Motor neuron (in vitro differentiated cells): ENCODE measurements around the gene SHC1. TPM values are rescaled to one million over a fixed set of nuclear protein-coding genes. Genes with fewer than 3 reads are reported as not detected.
A peak's percentile ranks its signal among the peaks of the same experiment; 100 is the strongest.
"Not testable (repeated sequence)": the region's sequence is repeated elsewhere in the genome, so short reads cannot be mapped to it uniquely, and the experiment has no call there.

ENCODE experiments used
- ATAC-seq, 8 experiments: fragments of 200-7000 bp; cut with Tn5 transposase; replicated peaks in 6 of 8; 2 replicates each; pipeline ENCODE4 v1.8.0; 2021; ENCODE audit warnings: mild to moderate bottlenecking in 8 of 8, moderate library complexity in 8 of 8
- H3K27ac ChIP-seq, 2 donors: fragments of 250-450 bp; sonication (Bioruptor Pico); 2 replicates each; pipeline ENCODE4 v1.9.0; 2021; ENCODE audit warnings: antibody characterized with exemption in 2 of 2, mild to moderate bottlenecking in 2 of 2, moderate library complexity in 1 of 2
- H3K4me1 ChIP-seq, 2 donors: fragments of 250-450 bp; sonication (Bioruptor Pico); replicated peaks in 1 of 2; 2 replicates each; pipeline ENCODE4 v1.6.1; 2021; ENCODE audit warnings: antibody characterized with exemption in 2 of 2, mild to moderate bottlenecking in 2 of 2, moderate library complexity in 1 of 2
- H3K4me3 ChIP-seq, 5 donors: fragments of 250-450 bp; sonication (Bioruptor Pico); 2 replicates each; pipeline ENCODE4 v1.9.0; 2021; ENCODE audit warnings: antibody characterized with exemption in 5 of 5, mild to moderate bottlenecking in 5 of 5, moderate library complexity in 4 of 5
- whole genome bisulfite sequencing, 10 experiments: fragments of 450-650 bp; shearing (Covaris generic); methylation state at CpG; one replicate each; pipeline ENCODE4 v1.0.0; 2022; 5-methylcytosine and 5-hydroxymethylcytosine counted together
- in situ Hi-C, 9 experiments: fragments of 400-800 bp; cut with MboI; loops; one replicate each; pipeline ENCODE4 v1.15.0; 2021; ENCODE audit warnings: low sequenced_read_pairs in 9 of 9, low pct_unique_long_range_greater_than_20kb in 2 of 9; ENCODE audit not compliant: unreplicated experiment in 9 of 9
- total RNA-seq, 8 experiments: library from RNA; unstranded; fragments of 300-600 nt; gene quantifications; 2 replicates each; pipeline versions ENCODE4 v1.2.3 to v1.2.4, GENCODE V29; 2022

The SHC1 gene
- total RNA-seq, 8 experiments from 2014 or later: 24.8 to 184 (median 53.5) TPM

GRCh38 chr1:154983776-154984466, 13.4 kb upstream of the SHC1 start:
- peak overlapping the region; percentile 65 to 93 (median 71) for H3K4me3 ChIP-seq
- ATAC-seq: no peak
- peaks cover 14 to 15% of the 10 kb centered on the region in 2 donors for H3K4me1 ChIP-seq
- in situ Hi-C loops: no loop called here
- 0 to 67% (median 15%) methylated on average over 1 to 11 of the region's 17 CpGs for WGBS, 10 experiments
- peak overlapping the region; percentile 75 to 80 for H3K27ac ChIP-seq

- ATAC-seq: peak; percentile 99 to 100 (median 100)
- Histone ChIP-seq H3K27ac (peak within 1 kb of the TSS; percentile 75 to 80), H3K4me1 (peaks cover 13% of the 10 kb centered on the region in 2 donors), H3K4me3 (peak within 1 kb of the TSS; percentile 65 to 93 (median 71))
- WGBS, 10 experiments: 0 to 2% (median 0%) methylated on average over 1 to 20 of the region's 26 CpGs
- in situ Hi-C loops: no loop called here
Measured at GRCh38 chr1:154982897-154983648, 12.5 kb upstream of the SHC1 start, which contains the start of gene FLAD1. Gene FLAD1 (plus strand): TSS chr1:154983344. CDS start chr1:154983695, 351 bp downstream.

DNA sequence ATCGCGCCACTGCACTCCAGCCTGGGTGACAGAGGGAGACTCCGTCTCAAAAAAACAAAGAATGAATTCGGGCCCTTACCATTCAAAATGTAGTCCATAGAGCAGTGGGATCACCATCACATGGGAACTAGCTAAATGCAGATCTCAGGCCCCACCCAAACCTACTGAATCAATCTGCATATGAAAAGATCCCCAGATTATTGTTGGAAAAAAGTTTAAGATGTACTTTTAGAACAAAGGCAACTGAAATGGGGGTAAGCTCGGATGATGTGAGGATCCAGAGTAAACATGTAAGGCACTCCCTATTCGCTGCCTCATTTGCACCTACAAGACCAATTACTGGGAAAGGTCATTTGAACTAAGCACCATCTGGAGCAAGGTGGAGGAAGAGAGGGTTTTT, 11.8 kb upstream of the SHC1 start:
- in situ Hi-C loops: no loop called here
- no peak for ATAC-seq
- peaks cover 13% of the 10 kb centered on the region in 2 donors for H3K4me1 ChIP-seq
- H3K4me3 ChIP-seq: peak overlapping the region; percentile 65 to 93 (median 71)
- WGBS, 10 experiments: 0 to 100% (median 32%) methylated on average over 1 to 6 of the region's 6 CpGs; no CpG with 5 or more reads in 1 of the 10 experiments
- no peak overlapping the region for H3K27ac ChIP-seq

GRCh38 chr1:154978360-154978759, 7.8 kb upstream of the SHC1 start:
- in situ Hi-C loops: no loop called here
- Histone ChIP-seq H3K4me3 (no peak overlapping the region), H3K4me1 (peaks cover 10 to 11% of the 10 kb centered on the region in 2 donors), H3K27ac (no peak overlapping the region)
- ATAC-seq: no peak
- 82 to 100% (median 100%) methylated on average over 1 to 3 of the region's 3 CpGs; no CpG with 5 or more reads in 3 of the 10 experiments for WGBS, 10 experiments

DNA sequence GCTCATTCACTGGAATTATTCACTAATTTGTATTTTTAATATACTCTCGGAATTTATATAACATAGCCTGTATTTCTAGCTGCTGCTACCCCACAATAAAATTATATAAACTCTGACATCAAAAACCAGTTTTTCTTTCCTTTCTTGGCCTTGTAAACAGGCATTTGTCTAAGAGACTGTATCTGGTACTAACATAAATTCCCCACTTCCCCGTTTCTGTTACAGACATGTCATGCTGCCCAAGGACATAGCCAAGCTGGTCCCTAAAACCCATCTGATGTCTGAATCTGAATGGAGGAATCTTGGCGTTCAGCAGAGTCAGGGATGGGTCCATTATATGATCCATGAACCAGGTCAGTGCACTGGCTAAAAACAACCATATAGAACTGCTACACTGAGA, 7.2 kb upstream of the SHC1 start:
- WGBS, 10 experiments: 42 to 92% (median 73%) methylated on average over 1 to 3 of the region's 3 CpGs; no CpG with 5 or more reads in 2 of the 10 experiments
- in situ Hi-C loops: not testable (repeated sequence)

DNA sequence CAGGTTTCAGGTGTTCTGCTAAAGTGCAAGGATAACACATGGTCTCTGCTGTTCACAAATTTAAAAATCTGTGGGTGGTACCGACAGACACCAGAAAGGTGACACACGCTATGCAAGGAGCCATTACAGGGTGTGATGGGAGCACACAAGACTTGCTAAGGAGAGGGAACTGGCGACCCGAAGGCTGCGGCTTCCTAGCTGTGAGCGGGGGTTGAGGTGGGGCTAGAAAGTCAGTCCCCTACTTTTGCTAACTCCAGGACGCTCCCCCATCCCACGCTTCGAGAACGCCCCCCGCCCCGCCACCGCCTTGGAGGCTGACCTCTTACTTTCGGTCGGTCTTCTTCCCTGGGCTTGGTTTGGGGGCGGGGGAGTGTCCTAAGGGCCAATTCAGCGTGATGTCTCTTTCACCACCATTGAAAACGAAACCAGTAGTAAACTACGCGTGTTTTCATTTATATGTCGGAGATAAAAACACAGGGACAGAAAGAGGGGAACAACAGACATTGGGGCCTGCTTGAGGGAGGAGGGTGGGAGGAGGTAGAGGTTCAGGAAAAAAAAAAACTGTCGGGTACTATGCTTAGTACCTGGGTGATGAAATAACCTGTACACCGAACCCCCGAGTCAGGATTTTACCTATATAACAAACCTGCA, 5.0 kb upstream of the SHC1 start:
- peak overlapping the region; percentile 28 to 60 for H3K27ac ChIP-seq
- in situ Hi-C loops: no loop called here
- peaks cover 19 to 27% of the 10 kb centered on the region in 2 donors for H3K4me1 ChIP-seq
- 0 to 9% (median 0%) methylated on average over 3 to 15 of the region's 24 CpGs; no CpG with 5 or more reads in 2 of the 10 experiments for WGBS, 10 experiments
- peak overlapping the region; percentile 53 to 82 (median 62) for H3K4me3 ChIP-seq
- ATAC-seq: no peak

More for the DNA sequence above, 7.2 kb upstream of the SHC1 start:
- not testable (repeated sequence) for H3K4me3 ChIP-seq, H3K27ac ChIP-seq, ATAC-seq
- H3K4me1 ChIP-seq: peaks cover 15 to 16% of the 10 kb centered on the region in 2 donors

- 0 to 3% (median 0%) methylated on average over 2 to 28 of the region's 30 CpGs for WGBS, 10 experiments
- ATAC-seq: peak; percentile 4 to 49 (median 43)
- in situ Hi-C loops: loop anchor here in 2 of 9 experiments (25.0 kb wide), 1 partner anchor 87 kb away; the partner anchor contains the start of genes ADAM15 (in 2 of the 2) and EFNA4 (in 2 of the 2)
Measured at GRCh38 chr1:154974808-154975408, 4.4 kb upstream of the SHC1 start.

DNA sequence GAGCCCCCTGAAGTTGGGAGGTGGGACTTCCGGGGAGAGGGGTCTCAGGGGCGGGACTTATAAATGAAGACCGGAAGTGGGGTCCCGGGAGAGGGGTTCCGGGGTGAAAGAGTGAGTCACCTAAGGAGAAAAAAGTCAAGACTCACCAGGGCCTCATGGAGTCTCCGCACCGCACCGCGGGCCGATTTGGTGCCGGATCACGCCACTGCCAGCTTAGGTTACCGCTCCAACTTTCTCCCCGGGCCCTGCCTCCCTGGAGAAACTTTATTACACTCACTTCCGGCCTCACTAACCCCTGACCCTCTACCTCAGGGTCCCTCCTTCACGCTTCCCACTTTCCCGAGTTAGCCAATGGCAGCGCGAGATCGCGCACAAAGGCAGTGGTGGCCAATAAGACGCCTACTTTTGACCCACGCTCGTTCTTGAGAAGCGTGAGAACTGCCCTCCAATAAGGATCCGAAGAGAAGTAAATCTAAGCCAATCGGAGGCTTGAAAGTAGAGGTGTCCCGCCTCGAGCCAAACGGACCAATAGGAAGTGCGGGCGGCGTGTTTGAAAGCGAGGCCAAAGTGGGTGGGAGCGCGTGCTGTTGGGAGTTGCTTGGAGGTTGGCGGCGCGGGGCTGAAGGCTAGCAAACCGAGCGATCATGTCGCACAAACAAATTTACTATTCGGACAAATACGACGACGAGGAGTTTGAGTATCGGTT, 3.7 kb upstream of the SHC1 start, which contains the start of gene CKS1B:
TSS of gene CKS1B (plus strand) at position 580 of the 706 bp plus-strand sequence. CDS start at position 645, 65 bp downstream.
- in situ Hi-C loops: loop anchor here in 2 of 9 experiments (25.0 kb wide), 1 partner anchor 88 kb away; the partner anchor contains the start of genes ADAM15 (in 2 of the 2) and EFNA4 (in 2 of the 2)
- peaks cover 28 to 29% of the 10 kb centered on the region in 2 donors for H3K4me1 ChIP-seq
- 0 to 1% (median 1%) methylated on average over 1 to 38 of the region's 47 CpGs; no CpG with 5 or more reads in 2 of the 10 experiments for WGBS, 10 experiments
- peak within 1 kb of the TSS; percentile 53 to 82 (median 62) for H3K4me3 ChIP-seq
- peak within 1 kb of the TSS; percentile 90 to 94 for H3K27ac ChIP-seq
- ATAC-seq: peak; percentile 44 to 82 (median 78)

More at GRCh38 chr1:154974808-154975408, 4.4 kb upstream of the SHC1 start:
- peak overlapping the region; percentile 53 to 82 (median 62) for H3K4me3 ChIP-seq
- peak overlapping the region; percentile 28 to 60 for H3K27ac ChIP-seq
- peaks cover 22 to 27% of the 10 kb centered on the region in 2 donors for H3K4me1 ChIP-seq

- WGBS, 10 experiments: 0 to 19% (median 3%) methylated on average over 2 to 15 of the region's 37 CpGs; no CpG with 5 or more reads in 4 of the 10 experiments
- Histone ChIP-seq H3K4me1 (peaks cover 35 to 36% of the 10 kb centered on the region in 2 donors), H3K27ac (peak overlapping the region; percentile 90 to 94), H3K4me3 (peak overlapping the region; percentile 53 to 82 (median 62))
- ATAC-seq: peak in 7 of 8 experiments; percentile 0 to 8 (median 2)
- in situ Hi-C loops: loop anchor here in 2 of 9 experiments (25.0 kb wide), 1 partner anchor 89 kb away; the partner anchor contains the start of genes ADAM15 (in 2 of the 2) and EFNA4 (in 2 of the 2)
Measured at GRCh38 chr1:154973344-154974101, 3.0 kb upstream of the SHC1 start.

DNA sequence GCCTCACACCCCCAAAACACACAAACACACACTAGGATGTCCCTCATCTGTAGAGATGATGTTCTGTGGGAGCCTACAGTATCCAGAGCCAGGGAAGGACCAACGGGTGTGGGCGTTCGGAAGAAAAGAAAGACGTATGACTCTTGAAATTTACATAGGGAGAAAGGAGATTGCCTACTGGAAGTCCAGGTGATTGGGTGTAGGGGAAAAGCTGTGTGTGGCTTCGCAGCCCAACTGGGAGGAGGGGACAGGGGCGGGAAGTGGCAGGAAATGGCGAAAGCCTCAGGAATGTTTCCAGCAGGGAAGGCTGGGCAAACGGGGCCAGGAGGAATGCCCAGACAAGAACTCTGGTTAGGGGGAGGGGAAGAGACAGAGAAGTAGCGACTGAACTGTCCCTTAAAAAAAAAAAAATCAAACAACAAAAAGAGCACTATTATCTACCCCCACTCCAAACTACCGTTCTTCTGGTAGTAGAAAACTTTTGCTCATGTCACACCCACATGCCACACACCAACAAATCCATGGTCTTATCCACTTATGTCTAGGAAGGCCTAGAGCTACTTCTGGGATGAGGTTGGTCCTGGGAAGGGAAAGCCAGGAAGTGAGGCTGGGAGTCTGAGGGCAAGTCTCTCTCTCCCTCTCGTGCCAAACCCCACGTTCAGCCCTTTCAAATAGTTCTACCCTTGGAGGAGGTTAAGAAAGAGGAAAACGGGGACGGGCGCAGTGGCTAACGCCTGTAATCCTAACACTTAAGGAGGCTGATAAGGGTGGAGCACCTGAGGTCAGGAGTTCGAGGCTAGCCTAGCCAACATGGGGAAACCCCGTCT, 2.2 kb upstream of the SHC1 start:
- H3K4me3 ChIP-seq: peak overlapping the region in 4 of 5 donors; percentile 53 to 80 (median 61)
- H3K27ac ChIP-seq: peak overlapping the region; percentile 90 to 94
- WGBS, 10 experiments: 0 to 54% (median 24%) methylated on average over 3 to 12 of the region's 18 CpGs
- in situ Hi-C loops: loop anchor here in 2 of 9 experiments (25.0 kb wide), 1 partner anchor 90 kb away; the partner anchor contains the start of genes ADAM15 (in 2 of the 2) and EFNA4 (in 2 of the 2)
- peaks cover 38 to 40% of the 10 kb centered on the region in 2 donors for H3K4me1 ChIP-seq
- peak in 3 of 8 experiments; percentile 2 to 6 (median 4) for ATAC-seq
